C4-2B (cell line): ENCODE results near the gene EDNRB.

Experiments
- CTCF ChIP-seq: fragments of 450-650 bp; conservative IDR thresholded peaks from 2 replicates; pipeline ENCODE4 v1.5.1; 2017; ENCODE audit warnings: mild to moderate bottlenecking
- ZFX ChIP-seq: fragments of 450-650 bp; IDR thresholded peaks from 2 replicates; pipeline ENCODE4 v1.6.1; 2017

- TF ChIP-seq CTCF (no peak), ZFX (no peak)
Observed at GRCh38 chr13:77846173-77846572, 72.5 kb downstream of the EDNRB start.
